ENCODE data around the gene AP3B2.
A peak's percentile ranks its signal among the peaks of the same experiment; 100 is the strongest.
"Not testable (repeated sequence)": the region's sequence is repeated elsewhere in the genome, so short reads cannot be mapped to it uniquely, and the experiment has no call there.

AP3B2 gene

DNA sequence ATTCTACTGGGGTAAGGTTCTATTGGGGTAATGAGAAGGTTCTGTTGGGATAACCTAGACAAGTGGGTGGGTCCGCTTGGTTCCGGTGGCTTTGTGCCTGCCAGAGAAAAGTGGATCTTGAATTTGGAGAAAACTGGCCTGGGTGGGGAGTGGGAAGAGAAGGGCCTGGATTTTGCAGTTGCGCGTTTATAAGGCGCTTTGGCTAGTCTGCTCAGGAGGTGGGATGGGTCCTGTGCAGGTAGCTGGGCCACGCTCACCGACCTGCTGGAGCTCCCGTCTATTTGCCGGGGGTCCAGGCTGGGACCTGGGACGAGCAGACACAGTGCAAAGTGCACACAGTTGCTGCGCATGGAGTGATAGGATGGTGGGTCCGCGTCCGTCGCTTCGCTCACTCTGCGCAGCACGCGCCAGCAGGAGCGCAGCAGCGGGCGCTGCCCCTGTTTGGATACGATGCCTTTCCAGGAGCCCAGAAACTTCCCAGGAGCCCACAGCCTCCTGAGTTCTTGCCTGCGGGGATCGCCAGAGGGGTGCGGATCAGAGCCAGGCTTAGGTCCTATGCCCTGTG lies 1.3 kb upstream of the AP3B2 start:
- TF ChIP-seq ZNF274 (IDR thresholded peaks at IDR 0.05; ENCODE audit: low read depth, low read length) = no peak
- H3K4me3 ChIP-seq (ENCODE audit: low read length) = no peak overlapping the region

DNA sequence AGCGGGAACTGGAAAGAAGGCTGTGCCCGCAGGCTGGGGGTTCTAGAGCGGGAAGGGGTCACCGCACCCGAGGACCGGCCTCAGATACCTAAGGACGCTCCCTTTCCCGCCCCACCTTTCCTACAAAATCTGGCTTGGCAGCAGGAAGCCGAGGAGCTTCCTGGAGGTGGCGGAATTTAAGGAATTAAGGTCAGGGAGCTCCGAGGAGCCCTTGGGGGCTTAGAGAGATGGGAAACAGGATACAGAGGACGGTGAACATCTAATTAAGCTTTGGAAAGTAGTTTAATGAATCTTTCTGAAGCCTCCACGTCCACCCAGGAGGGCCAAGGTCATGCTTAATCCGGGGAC lies 507 bp upstream of the AP3B2 start:
- TF ChIP-seq ZNF274 (IDR thresholded peaks at IDR 0.05; ENCODE audit: low read depth, low read length) = no peak
- H3K4me3 ChIP-seq (ENCODE audit: low read length) = peak overlapping the region; percentile 72; the same call in 1 of the 2 replicates

GRCh38 chr15:82709081-82709420 lies 624 bp downstream of the AP3B2 start:
- H3K4me3 ChIP-seq (ENCODE audit: low read length) = peak overlapping the region; percentile 27; the same call in 1 of the 2 replicates
- no peak for TF ChIP-seq ZNF274 (IDR thresholded peaks at IDR 0.05; ENCODE audit: low read depth, low read length)

- not testable (repeated sequence) for H3K4me3 ChIP-seq (ENCODE audit: low read length)
Observed at GRCh38 chr15:82705856-82706255, 3.8 kb downstream of the AP3B2 start.

- no peak overlapping the region for H3K4me3 ChIP-seq (ENCODE audit: low read length)
- no peak for TF ChIP-seq ZNF274 (IDR thresholded peaks at IDR 0.05; ENCODE audit: low read depth, low read length)
Observed at GRCh38 chr15:82699726-82700125, 9.9 kb downstream of the AP3B2 start.

DNA sequence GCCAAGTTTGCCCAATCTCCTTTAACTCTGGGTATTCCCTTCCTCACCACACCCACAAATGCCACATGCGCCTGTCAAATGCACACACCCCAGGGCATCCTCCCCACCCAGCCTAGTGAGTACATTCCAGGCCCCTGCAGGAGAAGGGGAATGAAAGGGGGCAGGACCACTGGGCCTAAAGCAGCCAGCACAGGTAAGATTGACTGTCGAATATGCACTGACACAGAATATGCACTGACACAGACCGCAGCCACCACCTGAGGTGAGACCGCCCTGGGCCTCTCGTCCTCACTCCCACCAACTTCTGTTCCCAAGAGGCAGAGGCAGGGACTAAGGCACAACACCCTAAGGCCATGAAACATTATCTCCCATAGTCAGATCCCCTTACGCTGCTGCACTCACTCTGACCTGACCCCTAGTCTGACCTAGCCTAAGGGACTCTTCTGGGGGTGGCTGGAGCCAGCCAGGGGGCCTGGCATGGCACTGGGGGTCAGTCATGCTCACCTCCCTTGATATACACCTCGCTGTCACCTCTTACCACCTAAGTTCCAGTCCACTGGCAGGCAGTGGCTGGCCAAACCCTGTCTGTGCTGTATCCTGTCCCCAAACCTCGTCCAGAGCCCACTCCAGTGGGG lies 10.8 kb downstream of the AP3B2 start:
- no peak overlapping the region for H3K4me3 ChIP-seq (ENCODE audit: low read length)
- TF ChIP-seq ZNF274 (IDR thresholded peaks at IDR 0.05; ENCODE audit: low read depth, low read length) = no peak

GRCh38 chr15:82697735-82698407 lies 11.8 kb downstream of the AP3B2 start:
- no peak for TF ChIP-seq ZNF274 (IDR thresholded peaks at IDR 0.05; ENCODE audit: low read depth, low read length)
- no peak overlapping the region for H3K4me3 ChIP-seq (ENCODE audit: low read length)

- TF ChIP-seq ZNF274 (IDR thresholded peaks at IDR 0.05; ENCODE audit: low read depth, low read length) = no peak
- H3K4me3 ChIP-seq (ENCODE audit: low read length) = no peak overlapping the region
Observed at GRCh38 chr15:82692171-82692570, 17.5 kb downstream of the AP3B2 start.

DNA sequence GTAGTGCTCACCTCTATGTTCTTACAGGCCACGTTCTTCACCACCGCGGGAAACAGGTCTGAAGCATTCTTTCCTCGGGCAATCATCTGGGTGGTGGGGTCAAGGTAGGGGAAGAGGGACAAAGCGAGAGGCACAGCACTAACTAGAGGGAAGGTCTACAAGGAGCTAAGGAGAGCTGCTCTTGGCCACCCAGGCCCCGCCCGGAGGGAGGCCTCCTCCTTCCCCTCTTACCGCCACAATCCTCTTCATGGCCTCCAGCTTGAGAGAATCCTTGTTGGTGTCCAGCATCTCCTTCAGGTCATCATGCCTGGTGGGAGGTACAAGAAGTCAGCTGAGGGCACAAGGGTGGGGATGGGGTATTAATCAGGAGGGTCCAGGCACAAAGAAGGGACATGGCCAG lies 20.5 kb downstream of the AP3B2 start:
- no peak overlapping the region for H3K4me3 ChIP-seq (ENCODE audit: low read length)
- TF ChIP-seq ZNF274 (IDR thresholded peaks at IDR 0.05; ENCODE audit: low read depth, low read length) = no peak

- no peak overlapping the region for H3K4me3 ChIP-seq (ENCODE audit: low read length)
- TF ChIP-seq ZNF274 (IDR thresholded peaks at IDR 0.05; ENCODE audit: low read depth, low read length) = no peak
Observed at GRCh38 chr15:82688691-82689090, 21.0 kb downstream of the AP3B2 start.

- H3K4me3 ChIP-seq (ENCODE audit: low read length) = no peak overlapping the region
- TF ChIP-seq ZNF274 (IDR thresholded peaks at IDR 0.05; ENCODE audit: low read depth, low read length) = no peak
Observed at GRCh38 chr15:82681371-82681770, 28.3 kb downstream of the AP3B2 start.

GRCh38 chr15:82680200-82681102 lies 29.2 kb downstream of the AP3B2 start:
- no peak for TF ChIP-seq ZNF274 (IDR thresholded peaks at IDR 0.05; ENCODE audit: low read depth, low read length)
- peak overlapping the region; percentile 38; the same call in 1 of the 2 replicates for H3K4me3 ChIP-seq (ENCODE audit: low read length)

- no peak for TF ChIP-seq ZNF274 (IDR thresholded peaks at IDR 0.05; ENCODE audit: low read depth, low read length)
Observed at GRCh38 chr15:82679626-82680199, 30.0 kb downstream of the AP3B2 start.

GRCh38 chr15:82677720-82678323 lies 31.9 kb downstream of the AP3B2 start:
- no peak for TF ChIP-seq ZNF274 (IDR thresholded peaks at IDR 0.05; ENCODE audit: low read depth, low read length)
- H3K4me3 ChIP-seq (ENCODE audit: low read length) = no peak overlapping the region

More at GRCh38 chr15:82679626-82680199, 30.0 kb downstream of the AP3B2 start:
- no peak overlapping the region for H3K4me3 ChIP-seq (ENCODE audit: low read length)

All from GM08714 (cell line).